Thymus (tissue), 11 donors: ENCODE results near the gene CHST11. TPM values are rescaled to one million over a fixed set of nuclear protein-coding genes. Genes with fewer than 3 reads are reported as not detected.
A peak's percentile ranks its signal among the peaks of the same experiment; 100 is the strongest.

Source experiments
- DNase-seq, 9 donors: peaks; one replicate each; pipeline ENCODE4 v3.0.0-alpha.2; 2013; ENCODE audit warnings: low spot score in 9 of 9, low read depth in 6 of 9, missing footprints in 1 of 9
- H3K27ac ChIP-seq, 2 donors: one replicate each; pipeline ENCODE4 v1.5.1; 2013; ENCODE audit warnings: control low read depth in 1 of 2, low read depth in 1 of 2, low read length in 1 of 2, mild to moderate bottlenecking in 1 of 2, moderate library complexity in 1 of 2
- H3K27me3 ChIP-seq, 2 donors: one replicate each; pipeline ENCODE4 v1.5.1; 2013; ENCODE audit warnings: low read length in 1 of 2; ENCODE audit not compliant: control insufficient read depth in 2 of 2, insufficient read depth in 1 of 2
- H3K36me3 ChIP-seq, 2 donors: one replicate each; pipeline ENCODE4 v1.5.1; 2013; ENCODE audit warnings: low read length in 1 of 2, mild to moderate bottlenecking in 1 of 2, moderate library complexity in 1 of 2; ENCODE audit not compliant: control insufficient read depth in 2 of 2, insufficient read depth in 2 of 2
- H3K4me1 ChIP-seq, 2 donors: one replicate each; pipeline ENCODE4 v1.5.1; 2013; ENCODE audit warnings: low read length in 2 of 2; ENCODE audit not compliant: control insufficient read depth in 2 of 2, insufficient read depth in 2 of 2
- H3K4me3 ChIP-seq, 2 donors: one replicate each; pipeline ENCODE4 v1.5.1; 2013; ENCODE audit warnings: low read length in 2 of 2, control low read depth in 1 of 2, mild to moderate bottlenecking in 1 of 2
- H3K9me3 ChIP-seq, 2 donors: one replicate each; pipeline ENCODE4 v1.5.1; 2013; ENCODE audit warnings: low read length in 1 of 2, mild to moderate bottlenecking in 1 of 2; ENCODE audit not compliant: control insufficient read depth in 2 of 2, insufficient read depth in 1 of 2
- WGBS: extraction: QIAGEN DNeasy Blood & Tissue Kit; methylation state at CpG from one replicate; pipeline ENCODE4 v1.1.7; 2013; 5-methylcytosine and 5-hydroxymethylcytosine counted together
- polyA plus RNA-seq: library from polyadenylated mRNA; stranded (reverse); fragments of 200-250 nt; gene quantifications from one replicate; pipeline ENCODE4 v1.2.3, GENCODE V29; 2013
- total RNA-seq: library from RNA; stranded (reverse); fragments of 120-200 nt; gene quantifications from one replicate; pipeline ENCODE4 v1.2.4, GENCODE V29; 2013
- donor health status: healthy.

CHST11 gene
- total and polyA plus RNA-seq, 2 donors, result 6.7 to 21.0 TPM

DNA sequence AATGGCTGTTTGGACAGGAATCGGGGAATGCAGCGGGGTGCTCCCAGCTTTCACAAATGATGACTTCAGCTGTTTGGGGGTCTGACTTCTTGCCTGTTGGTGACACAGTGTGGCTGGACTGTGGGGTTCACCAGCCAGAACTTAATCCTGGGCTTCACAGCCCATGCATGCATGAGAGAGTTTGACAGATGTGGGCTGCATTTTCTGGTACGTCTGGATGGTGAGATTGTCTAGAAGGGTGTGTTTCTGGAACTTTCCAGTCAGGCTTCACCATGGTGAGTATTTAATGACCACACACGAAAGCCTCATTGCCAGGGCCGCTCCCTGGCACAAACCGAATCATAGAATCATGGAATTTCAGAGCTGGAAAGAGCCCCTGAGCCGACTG is 29.6 kb downstream of the CHST11 start:
- no peak overlapping the region for H3K4me3 ChIP-seq
- H3K27ac ChIP-seq, result peak overlapping the region in 1 of 2 donors; percentile 90
- H3K27me3 ChIP-seq, result no peaks in the 10 kb centered on the region
- H3K36me3 ChIP-seq, result no peaks in the 10 kb centered on the region
- no peaks in the 10 kb centered on the region for H3K9me3 ChIP-seq
- peaks cover 74 to 98% of the 10 kb centered on the region in 2 donors for H3K4me1 ChIP-seq
- 87% methylated on average over 7 of the region's 7 CpGs for WGBS
- no peak for DNase-seq

DNA sequence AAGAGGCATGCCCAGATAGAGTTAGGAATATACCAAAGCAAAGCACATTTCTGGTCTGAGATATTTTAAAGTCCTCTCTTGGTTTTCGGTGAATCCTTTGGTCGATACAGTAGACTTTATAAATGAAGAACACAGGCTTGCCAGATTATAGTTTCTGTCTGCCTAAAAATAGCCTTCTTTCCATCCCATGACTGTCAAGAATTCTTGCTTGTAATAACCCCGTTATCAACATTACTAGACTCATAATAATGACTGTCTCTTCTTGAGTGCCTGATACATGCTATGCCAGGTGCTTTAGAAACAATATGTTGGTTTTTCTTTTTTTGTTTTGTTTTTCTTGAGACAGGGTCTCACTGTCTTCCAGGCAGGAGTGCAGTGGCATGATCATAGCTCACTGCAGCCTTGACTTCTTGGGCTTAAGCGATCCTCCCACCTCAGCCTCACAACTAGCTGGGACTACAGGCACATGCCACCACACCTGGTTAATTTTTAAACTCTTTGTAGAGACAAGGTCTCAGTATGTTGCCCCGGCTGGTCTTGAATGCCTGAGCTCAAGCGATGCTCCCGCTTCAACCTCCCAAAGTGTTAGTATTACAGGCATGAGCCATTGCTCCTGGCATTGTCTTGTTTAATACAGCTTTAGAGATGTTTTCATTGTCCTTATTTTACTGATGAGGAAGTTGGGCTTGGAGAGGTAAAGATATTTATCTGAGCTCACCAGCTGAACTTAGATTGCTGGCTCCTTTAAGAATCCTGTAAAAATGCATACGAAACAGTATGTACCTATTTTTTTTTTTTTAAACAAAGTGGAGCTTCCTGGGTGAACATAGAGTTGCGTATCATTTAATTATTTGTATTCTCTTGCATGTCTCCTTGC is 30.4 kb downstream of the CHST11 start:
- Histone ChIP-seq H3K4me3 (no peak overlapping the region), H3K36me3 (peaks cover 3 to 4% of the 10 kb centered on the region in 2 donors), H3K9me3 (peaks cover 0 to 3% of the 10 kb centered on the region in 2 donors), H3K4me1 (peaks cover 73 to 98% of the 10 kb centered on the region in 2 donors), H3K27me3 (no peaks in the 10 kb centered on the region), H3K27ac (peak overlapping the region; percentile 73 to 90)
- WGBS, result 57% methylated on average over 9 of the region's 9 CpGs
- DNase-seq, result no peak

DNA sequence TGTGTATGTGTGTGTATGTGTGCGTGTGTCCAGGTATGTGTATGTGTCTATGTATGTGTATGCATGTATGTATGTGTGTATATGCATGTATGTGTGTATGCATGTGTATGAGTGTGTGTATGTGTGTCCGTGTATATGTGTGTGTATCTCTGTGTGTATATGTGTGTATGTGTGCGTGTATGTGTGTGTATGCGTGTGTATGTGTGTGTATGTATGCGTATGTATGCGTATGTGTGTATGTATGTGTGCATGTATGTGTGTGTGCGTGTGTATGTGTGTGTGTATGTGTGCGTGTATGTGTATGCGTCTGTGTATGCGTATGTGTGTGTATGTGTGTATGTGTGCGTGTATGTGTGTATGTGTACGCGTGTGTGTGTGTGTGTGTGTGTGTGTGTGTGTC is 31.6 kb downstream of the CHST11 start:
- Histone ChIP-seq H3K4me1 (peaks cover 71 to 93% of the 10 kb centered on the region in 2 donors), H3K36me3 (peaks cover 4 to 7% of the 10 kb centered on the region in 2 donors), H3K27me3 (no peaks in the 10 kb centered on the region), H3K9me3 (peaks cover 0 to 3% of the 10 kb centered on the region in 2 donors), H3K4me3 (no peak overlapping the region), H3K27ac (no peak overlapping the region)
- DNase-seq, result no peak
- WGBS, result 91% methylated on average over 13 of the region's 13 CpGs

DNA sequence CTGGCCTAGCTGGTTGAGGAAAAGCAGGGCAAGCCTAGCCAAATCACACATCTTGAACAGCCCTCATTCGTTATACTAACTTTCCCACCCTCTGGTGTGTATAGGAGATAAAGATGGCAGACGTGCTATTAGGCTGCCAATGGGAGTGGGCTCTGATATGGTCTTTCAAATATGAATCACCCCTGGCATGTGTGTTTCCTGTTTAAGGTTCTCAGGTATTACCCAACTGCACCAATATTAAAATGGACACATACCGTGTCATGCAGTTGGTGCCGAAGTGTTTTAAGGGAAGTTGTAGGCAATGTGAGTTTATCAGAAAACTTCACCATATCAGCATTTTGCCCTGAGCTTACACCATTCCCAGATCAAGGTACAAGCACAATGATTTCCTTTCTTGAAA is 33.4 kb downstream of the CHST11 start:
- Histone ChIP-seq H3K27ac (peak overlapping the region; percentile 34 to 78), H3K9me3 (peaks cover 0 to 3% of the 10 kb centered on the region in 2 donors), H3K27me3 (no peaks in the 10 kb centered on the region), H3K4me3 (no peak overlapping the region), H3K36me3 (peaks cover 4 to 8% of the 10 kb centered on the region in 2 donors), H3K4me1 (peaks cover 70 to 93% of the 10 kb centered on the region in 2 donors)
- no peak for DNase-seq
- 82% methylated on average over 4 of the region's 4 CpGs for WGBS

DNA sequence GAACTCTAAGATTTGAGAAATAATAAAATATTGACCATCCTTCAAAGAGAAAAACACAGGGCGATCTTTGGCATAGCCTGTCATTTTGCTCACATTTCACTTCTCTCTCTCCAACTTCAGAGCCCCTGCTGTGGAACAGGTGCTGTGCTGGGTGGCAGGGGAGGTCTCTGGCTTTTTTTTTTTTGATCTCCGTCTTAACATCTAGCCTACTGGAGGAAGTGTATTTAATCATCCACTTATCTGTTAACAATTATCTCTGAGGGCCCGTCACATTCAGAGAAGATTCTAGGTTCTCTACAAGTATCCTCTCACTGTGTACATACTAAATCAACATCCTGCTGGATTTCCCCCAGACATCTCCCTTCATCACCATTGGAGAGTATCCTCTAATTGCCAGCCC is 34.1 kb downstream of the CHST11 start:
- WGBS, result 5% methylated on average over 3 of the region's 3 CpGs
- H3K4me1 ChIP-seq, result peaks cover 65 to 92% of the 10 kb centered on the region in 2 donors
- peaks cover 0 to 3% of the 10 kb centered on the region in 2 donors for H3K9me3 ChIP-seq
- no peaks in the 10 kb centered on the region for H3K27me3 ChIP-seq
- peak overlapping the region in 1 of 2 donors; percentile 78 for H3K27ac ChIP-seq
- peak in 2 of 9 donors; percentile 60 to 81 for DNase-seq
- H3K4me3 ChIP-seq, result no peak overlapping the region
- H3K36me3 ChIP-seq, result peaks cover 4 to 8% of the 10 kb centered on the region in 2 donors

DNA sequence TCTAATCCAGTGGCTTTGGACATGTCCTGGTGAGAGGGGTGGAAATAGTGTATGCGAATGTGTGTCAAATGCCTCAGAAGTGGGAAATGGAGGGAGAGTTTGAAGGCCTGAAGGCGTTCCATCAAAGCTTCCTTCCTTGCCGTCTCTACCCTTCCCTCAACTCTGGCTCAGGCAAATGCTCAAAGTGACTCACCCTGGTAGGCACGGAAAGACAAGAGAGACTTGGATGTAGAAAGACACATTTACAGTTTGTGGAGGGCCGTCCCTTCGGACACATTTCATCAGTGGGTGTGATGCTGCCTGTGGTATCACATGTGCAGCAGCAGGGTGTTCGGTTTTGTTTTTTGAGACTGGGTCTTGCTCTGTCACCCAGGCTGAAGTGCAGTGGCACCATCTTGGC is 36.7 kb downstream of the CHST11 start:
- H3K4me3 ChIP-seq, result no peak overlapping the region
- H3K9me3 ChIP-seq, result peaks cover 0 to 3% of the 10 kb centered on the region in 2 donors
- DNase-seq, result no peak
- H3K27ac ChIP-seq, result no peak overlapping the region
- no peaks in the 10 kb centered on the region for H3K27me3 ChIP-seq
- 96% methylated on average over 7 of the region's 7 CpGs for WGBS
- H3K36me3 ChIP-seq, result peaks cover 4 to 8% of the 10 kb centered on the region in 2 donors
- H3K4me1 ChIP-seq, result peaks cover 59 to 94% of the 10 kb centered on the region in 2 donors

DNA sequence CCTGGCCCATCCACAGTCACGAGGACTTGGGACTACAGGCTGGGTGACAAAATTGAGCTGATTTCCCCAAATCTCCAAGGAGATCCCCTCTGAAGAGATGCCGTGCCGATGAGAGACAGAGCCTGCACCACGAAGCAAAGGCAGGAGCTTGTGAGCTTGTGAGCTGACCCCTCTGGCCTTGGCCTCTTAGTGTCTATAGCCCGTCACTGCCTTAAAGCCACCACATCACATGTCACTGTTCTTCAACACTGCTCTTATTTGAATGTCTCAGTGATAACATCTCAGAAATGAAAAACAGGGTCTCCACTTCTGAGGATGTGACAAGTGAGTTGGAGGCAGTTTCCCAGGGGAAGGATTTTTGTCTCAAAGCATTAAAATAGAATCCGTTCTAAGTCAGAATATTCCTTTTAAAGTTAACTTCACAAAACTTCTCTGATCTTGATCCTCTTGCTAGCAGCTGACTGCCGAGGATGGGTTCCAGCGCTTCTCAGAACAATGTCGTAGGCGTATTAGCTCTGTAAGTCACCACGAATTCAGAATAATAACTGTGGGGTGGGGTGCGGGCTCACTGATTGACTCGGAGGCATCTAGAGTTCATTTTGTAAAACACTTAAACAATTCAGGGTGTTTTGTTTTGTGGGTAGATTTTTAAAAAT is 37.5 kb downstream of the CHST11 start:
- DNase-seq, result peak in 1 of 9 donors; percentile 63
- H3K27me3 ChIP-seq, result no peaks in the 10 kb centered on the region
- H3K4me1 ChIP-seq, result peaks cover 66 to 94% of the 10 kb centered on the region in 2 donors
- peaks cover 4 to 8% of the 10 kb centered on the region in 2 donors for H3K36me3 ChIP-seq
- no peak overlapping the region for H3K4me3 ChIP-seq
- peaks cover 0 to 3% of the 10 kb centered on the region in 2 donors for H3K9me3 ChIP-seq
- peak overlapping the region; percentile 48 to 67 for H3K27ac ChIP-seq
- WGBS, result 56% methylated on average over 13 of the region's 13 CpGs

DNA sequence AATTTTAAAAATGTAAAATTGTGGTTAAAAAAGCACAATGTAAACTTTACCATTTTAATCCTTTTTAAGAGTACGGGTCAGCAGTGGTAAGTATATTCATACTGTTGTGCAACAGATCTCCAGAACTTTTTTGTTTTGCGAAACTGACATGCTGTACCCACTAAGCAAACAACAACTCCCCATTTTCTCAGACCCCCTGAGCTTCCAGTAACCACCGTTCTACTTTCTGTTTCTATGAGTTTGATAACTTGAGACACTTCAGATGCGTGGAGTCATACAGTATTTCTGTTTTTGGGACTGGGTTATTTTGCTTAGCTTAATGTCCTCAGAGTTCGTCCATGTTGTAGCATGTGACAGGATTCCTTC is 38.0 kb downstream of the CHST11 start:
- WGBS, result 60% methylated on average over 5 of the region's 5 CpGs
- Histone ChIP-seq H3K4me3 (no peak overlapping the region), H3K27ac (peak overlapping the region; percentile 67 to 69)

DNA sequence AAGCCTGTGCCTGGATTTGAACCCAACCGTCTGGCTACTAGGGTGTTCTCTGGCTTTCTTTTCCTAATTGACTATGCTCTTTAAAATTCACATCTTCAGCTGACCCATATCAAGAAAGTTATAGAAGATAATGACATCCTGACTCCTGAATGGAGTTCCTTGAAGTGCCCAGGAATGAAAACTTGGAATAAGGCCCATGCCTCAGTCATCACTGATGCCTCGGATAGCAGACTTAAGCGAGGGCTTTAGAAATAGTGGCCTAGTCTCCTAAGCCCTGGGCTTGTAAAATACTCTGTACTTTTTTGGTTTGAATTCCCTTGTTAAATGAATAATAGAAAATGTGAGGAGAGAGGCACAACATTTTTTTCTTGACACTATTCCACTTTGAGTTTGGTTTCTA is 39.0 kb downstream of the CHST11 start:
- H3K4me3 ChIP-seq, result no peak overlapping the region
- 96% methylated on average over 3 of the region's 3 CpGs for WGBS
- no peak overlapping the region for H3K27ac ChIP-seq
- H3K36me3 ChIP-seq, result peaks cover 4 to 8% of the 10 kb centered on the region in 2 donors
- no peaks in the 10 kb centered on the region for H3K27me3 ChIP-seq
- H3K9me3 ChIP-seq, result peaks cover 0 to 3% of the 10 kb centered on the region in 2 donors
- peaks cover 65 to 91% of the 10 kb centered on the region in 2 donors for H3K4me1 ChIP-seq
- DNase-seq, result no peak

More for the DNA sequence above, 38.0 kb downstream of the CHST11 start:
- Histone ChIP-seq H3K27me3 (no peaks in the 10 kb centered on the region), H3K9me3 (peaks cover 0 to 3% of the 10 kb centered on the region in 2 donors), H3K36me3 (peaks cover 4 to 8% of the 10 kb centered on the region in 2 donors), H3K4me1 (peaks cover 68 to 94% of the 10 kb centered on the region in 2 donors)
- peak in 1 of 9 donors; percentile 53 for DNase-seq
